Stomach (tissue), 9 donors: ENCODE data around the gene GRIA4. TPM values are rescaled to one million over a fixed set of nuclear protein-coding genes. Genes with fewer than 3 reads are reported as not detected.
A peak's percentile ranks its signal among the peaks of the same experiment; 100 is the strongest.

Experiments
- DNase-seq, 2 donors: peaks; one replicate each; pipeline versions ENCODE4 v3.0.0 to v3.0.0-alpha.2; 2013 to 2019
- H3K27ac ChIP-seq, 5 donors: fragments of 200-600 bp in 4 of 5; sonication (generic) in 4 of 5; one replicate each; pipeline ENCODE4 v1.5.1; 2013 to 2019; ENCODE audit warnings: mild to moderate bottlenecking in 1 of 5, moderate library complexity in 1 of 5
- H3K27me3 ChIP-seq, 3 donors: fragments of 200-600 bp; sonication (generic); one replicate each; pipeline ENCODE4 v1.5.1; 2017 to 2019; ENCODE audit warnings: mixed run types in 1 of 3
- H3K36me3 ChIP-seq, 4 donors: fragments of 200-600 bp; sonication (generic); 1 replicate in 3 of 4; 2 replicates in 1 of 4; pipeline ENCODE4 v1.5.1; 2016 to 2019
- H3K4me1 ChIP-seq, 4 donors: fragments of 200-600 bp; sonication (generic); one replicate each; pipeline ENCODE4 v1.5.1; 2016 to 2019
- H3K4me3 ChIP-seq, 4 donors: fragments of 200-600 bp; sonication (generic) in 3 of 4; one replicate each; pipeline ENCODE4 v1.5.1; 2016 to 2019; ENCODE audit warnings: mild to moderate bottlenecking in 1 of 4
- H3K9me3 ChIP-seq, 4 donors: fragments of 200-600 bp; sonication (generic); one replicate each; pipeline ENCODE4 v1.5.1; 2016 to 2019
- CTCF ChIP-seq, 7 experiments: fragments of 450-650 bp in 4 of 7; fragments of 200-600 bp in 3 of 7; sonication (generic) in 3 of 7; IDR thresholded peaks; one replicate each; pipeline ENCODE4 v1.5.1; 2016 to 2019; ENCODE audit warnings: antibody characterized with exemption in 7 of 7, control low read depth in 2 of 7, mild to moderate bottlenecking in 1 of 7
- EP300 ChIP-seq: sonication (generic); formaldehyde crosslinking; IDR thresholded peaks from one replicate; pipeline ENCODE4 v1.6.1; 2017; ENCODE audit warnings: antibody characterized with exemption
- POLR2A ChIP-seq, 4 donors: fragments of 450-650 bp; IDR thresholded peaks; one replicate each; pipeline ENCODE4 v1.6.1; 2016; ENCODE audit warnings: antibody characterized with exemption in 4 of 4, control low read depth in 2 of 4, mild to moderate bottlenecking in 1 of 4, moderate library complexity in 1 of 4
- POLR2AphosphoS5 ChIP-seq, 3 donors: sonication (generic); formaldehyde crosslinking; IDR thresholded peaks; one replicate each; pipeline ENCODE4 v1.6.1; 2016; ENCODE audit warnings: antibody characterized with exemption in 3 of 3
- WGBS, 5 donors: extraction: QIAGEN DNeasy Blood & Tissue Kit in 3 of 5; methylation state at CpG; one replicate each; pipeline versions ENCODE4 v1.1.5 to v1.1.7; 2013 to 2018; 5-methylcytosine and 5-hydroxymethylcytosine counted together
- intact Hi-C: fragments of 100-400 bp; cut with DNase I; formaldehyde crosslinking; loops from one replicate; pipeline ENCODE4 v1.15.1; 2023; ENCODE audit warnings: low total_unique reads
- polyA plus RNA-seq, 3 donors: library from polyadenylated mRNA; stranded (reverse); fragments of 200-250 nt; gene quantifications; one replicate each; pipeline ENCODE4 v1.2.3, GENCODE V29; 2013
- total RNA-seq, 5 donors: library from RNA; depleted of rRNA; stranded (reverse); fragments of >200 nt; gene quantifications; one replicate each; pipeline versions ENCODE4 v1.1.0 to v1.2.3, GENCODE V29; 2014 to 2016
- donor health status: healthy with polysubstance abuse.
- donor health status: Bipolar disorder and iron deficiency.
- donor health status: healthy.

GRIA4 gene
- total and polyA plus RNA-seq, 8 donors: under 0.01 to 5.9 (median 2.0) TPM; not detected in 1

- WGBS, 5 donors: 6 to 11% (median 8%) methylated on average over 21 of the region's 21 CpGs
- H3K27ac ChIP-seq: no peak overlapping the region
- no peak for DNase-seq
Measured at GRCh38 chr11:105610871-105611571, 1.1 kb downstream of the GRIA4 start.

GRCh38 chr11:105611572-105612441 lies 1.9 kb downstream of the GRIA4 start:
- H3K9me3 ChIP-seq: no peaks in the 10 kb centered on the region
- peaks cover 0 to 42% (median 28%) of the 10 kb centered on the region in 3 donors for H3K27me3 ChIP-seq
- H3K4me3 ChIP-seq: peak overlapping the region in 2 of 4 donors; percentile 49 to 52
- no peak for TF ChIP-seq CTCF (IDR thresholded peaks at IDR 0.05)
- no peak for TF ChIP-seq POLR2A (IDR thresholded peaks at IDR 0.05)
- TF ChIP-seq POLR2AphosphoS5 (IDR thresholded peaks at IDR 0.05): no peak
- no peak for TF ChIP-seq EP300
- DNase-seq: no peak
- intact Hi-C loops: no loop called here
- H3K36me3 ChIP-seq: no peaks in the 10 kb centered on the region
- WGBS, 5 donors: 41 to 47% (median 46%) methylated on average over 12 of the region's 12 CpGs
- no peak overlapping the region for H3K27ac ChIP-seq
- H3K4me1 ChIP-seq: peaks cover 0 to 27% (median 19%) of the 10 kb centered on the region in 4 donors

More at GRCh38 chr11:105610871-105611571, 1.1 kb downstream of the GRIA4 start:
- TF ChIP-seq EP300: no peak
- TF ChIP-seq POLR2AphosphoS5 (IDR thresholded peaks at IDR 0.05): no peak
- no peak for TF ChIP-seq CTCF (IDR thresholded peaks at IDR 0.05)
- no peak for TF ChIP-seq POLR2A (IDR thresholded peaks at IDR 0.05)
- Histone ChIP-seq H3K4me3 (peak overlapping the region; percentile 37 to 52 (median 44)), H3K9me3 (peaks cover 0 to under 1% (median 0%) of the 10 kb centered on the region in 4 donors), H3K27me3 (peaks cover 0 to 42% (median 28%) of the 10 kb centered on the region in 3 donors), H3K4me1 (peaks cover 0 to 27% (median 19%) of the 10 kb centered on the region in 4 donors), H3K36me3 (no peaks in the 10 kb centered on the region)
- intact Hi-C loops: no loop called here

- peaks cover 0 to 38% (median 28%) of the 10 kb centered on the region in 3 donors for H3K27me3 ChIP-seq
- H3K36me3 ChIP-seq: no peaks in the 10 kb centered on the region
- H3K4me3 ChIP-seq: no peak overlapping the region
- no peak overlapping the region for H3K27ac ChIP-seq
- no peak for DNase-seq
- intact Hi-C loops: no loop called here
- H3K4me1 ChIP-seq: peaks cover 0 to 27% (median 19%) of the 10 kb centered on the region in 4 donors
- no peaks in the 10 kb centered on the region for H3K9me3 ChIP-seq
- no peak for TF ChIP-seq POLR2A (IDR thresholded peaks at IDR 0.05)
- TF ChIP-seq POLR2AphosphoS5 (IDR thresholded peaks at IDR 0.05): no peak
- no peak for TF ChIP-seq EP300
- no peak for TF ChIP-seq CTCF (IDR thresholded peaks at IDR 0.05)
- 79 to 89% (median 80%) methylated on average over 4 of the region's 4 CpGs for WGBS, 5 donors
Measured at GRCh38 chr11:105612771-105613170, 2.9 kb downstream of the GRIA4 start.

- Histone ChIP-seq H3K27ac (no peak overlapping the region), H3K4me1 (peaks cover 0 to 27% (median 19%) of the 10 kb centered on the region in 4 donors), H3K36me3 (no peaks in the 10 kb centered on the region), H3K4me3 (no peak overlapping the region), H3K27me3 (peaks cover 0 to 38% (median 28%) of the 10 kb centered on the region in 3 donors), H3K9me3 (no peaks in the 10 kb centered on the region)
- no peak for TF ChIP-seq POLR2A (IDR thresholded peaks at IDR 0.05)
- no peak for DNase-seq
- intact Hi-C loops: no loop called here
Measured at GRCh38 chr11:105613183-105613582, 3.3 kb downstream of the GRIA4 start.
